Breast epithelium (tissue), 3 donors: ENCODE data around the gene ADAMTS2.

Experiments
- CTCF ChIP-seq, 3 donors: fragments of 450-650 bp; IDR thresholded peaks; one replicate each; pipeline ENCODE4 v1.5.1; 2016 to 2017; ENCODE audit warnings: antibody characterized with exemption in 3 of 3, mild to moderate bottlenecking in 3 of 3, moderate library complexity in 3 of 3
- POLR2A ChIP-seq: fragments of 450-650 bp; IDR thresholded peaks from one replicate; pipeline ENCODE4 v1.6.1; 2016; ENCODE audit warnings: antibody characterized with exemption, mild to moderate bottlenecking, moderate library complexity
- POLR2AphosphoS5 ChIP-seq, 3 donors: sonication (generic); formaldehyde crosslinking; IDR thresholded peaks; one replicate each; pipeline ENCODE4 v1.6.1; 2017; ENCODE audit warnings: antibody characterized with exemption in 3 of 3

GRCh38 chr5:179233909-179234562 lies 111.2 kb downstream of the ADAMTS2 start:
- TF ChIP-seq POLR2AphosphoS5 (IDR thresholded peaks at IDR 0.05) (no peak), CTCF (IDR thresholded peaks at IDR 0.05) (no peak), POLR2A (no peak)
